ENCODE measurements around the gene OVOL2.
"Not testable (repeated sequence)": the region's sequence is repeated elsewhere in the genome, so short reads cannot be mapped to it uniquely, and the experiment has no call there.

Gene OVOL2

GRCh38 chr20:18057101-18057993, at the start of gene OVOL2:
OVOL2 (minus strand) TSS chr20:18057916; CDS start chr20:18057634, 282 bp downstream.
- DNase-seq (ENCODE audit: low read depth): no peak

- no peak for DNase-seq (ENCODE audit: low read depth)
Measured at GRCh38 chr20:18103497-18103896, 45.8 kb upstream of the OVOL2 start.

- no peak for DNase-seq (ENCODE audit: low read depth)
Measured at GRCh38 chr20:18101125-18101810, 43.6 kb upstream of the OVOL2 start.

- not testable (repeated sequence) for DNase-seq (ENCODE audit: low read depth)
Measured at GRCh38 chr20:18100569-18100968, 42.9 kb upstream of the OVOL2 start.

GRCh38 chr20:18094191-18094590, 36.5 kb upstream of the OVOL2 start:
- no peak for DNase-seq (ENCODE audit: low read depth)

GRCh38 chr20:18093388-18093787, 35.7 kb upstream of the OVOL2 start:
- DNase-seq (ENCODE audit: low read depth): no peak

- DNase-seq (ENCODE audit: low read depth): no peak
Measured at GRCh38 chr20:18092890-18093289, 35.2 kb upstream of the OVOL2 start.

- no peak for DNase-seq (ENCODE audit: low read depth)
Measured at GRCh38 chr20:18091623-18092022, 33.9 kb upstream of the OVOL2 start.

GRCh38 chr20:18090477-18090876, 32.8 kb upstream of the OVOL2 start:
- DNase-seq (ENCODE audit: low read depth): no peak

GRCh38 chr20:18090044-18090443, 32.3 kb upstream of the OVOL2 start:
- no peak for DNase-seq (ENCODE audit: low read depth)

- not testable (repeated sequence) for DNase-seq (ENCODE audit: low read depth)
Measured at GRCh38 chr20:18088841-18089240, 31.1 kb upstream of the OVOL2 start.

- DNase-seq (ENCODE audit: low read depth): not testable (repeated sequence)
Measured at GRCh38 chr20:18088298-18088697, 30.6 kb upstream of the OVOL2 start.

- no peak for DNase-seq (ENCODE audit: low read depth)
Measured at GRCh38 chr20:18087054-18087453, 29.3 kb upstream of the OVOL2 start.

- not testable (repeated sequence) for DNase-seq (ENCODE audit: low read depth)
Measured at GRCh38 chr20:18080836-18081235, 23.1 kb upstream of the OVOL2 start.

GRCh38 chr20:18079756-18080353, 22.1 kb upstream of the OVOL2 start:
- no peak for DNase-seq (ENCODE audit: low read depth)

GRCh38 chr20:18077157-18077556, 19.4 kb upstream of the OVOL2 start:
- DNase-seq (ENCODE audit: low read depth): no peak

GRCh38 chr20:18072532-18072931, 14.8 kb upstream of the OVOL2 start:
- DNase-seq (ENCODE audit: low read depth): no peak

- no peak for DNase-seq (ENCODE audit: low read depth)
Measured at GRCh38 chr20:18066421-18067333, 9.0 kb upstream of the OVOL2 start.

- no peak for DNase-seq (ENCODE audit: low read depth)
Measured at GRCh38 chr20:18063676-18064075, 6.0 kb upstream of the OVOL2 start.

- no peak for DNase-seq (ENCODE audit: low read depth)
Measured at GRCh38 chr20:18059603-18060002, 1.9 kb upstream of the OVOL2 start.

GRCh38 chr20:18058661-18059467, 1.1 kb upstream of the OVOL2 start:
- DNase-seq (ENCODE audit: low read depth): no peak

Data from activated T-helper 1 cell treated with Interleukin-2 at 50 U/mL for 16 hours (primary cell).